ENCODE results near the gene CTXND1.
A peak's percentile ranks its signal among the peaks of the same experiment; 100 is the strongest.
"Not testable (repeated sequence)": the region's sequence is repeated elsewhere in the genome, so short reads cannot be mapped to it uniquely, and the experiment has no call there.

Gene CTXND1

DNA sequence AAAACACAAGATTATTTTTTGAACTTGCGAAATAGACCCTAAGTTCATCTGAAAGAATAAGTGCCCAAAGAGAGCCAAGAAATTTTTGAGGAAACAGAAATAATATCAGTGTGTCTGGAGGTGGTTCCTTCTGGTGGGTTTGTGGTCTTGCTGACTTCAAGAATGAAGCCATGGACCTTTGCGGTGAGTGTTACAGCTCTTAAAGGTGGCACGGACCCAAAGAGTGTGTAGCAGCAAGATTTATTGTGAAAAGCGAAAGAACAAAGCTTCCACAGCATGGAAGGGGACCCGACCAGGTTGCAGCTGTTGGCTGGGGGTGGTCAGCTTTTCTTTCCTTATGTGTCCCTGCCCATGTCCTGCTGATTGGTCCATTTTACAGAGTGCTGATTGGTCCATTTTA, 38.9 kb upstream of the CTXND1 start:
- H3K4me1 ChIP-seq (ENCODE audit: control insufficient read depth, insufficient read depth, low read depth, low read length); H3K18ac ChIP-seq (ENCODE audit: low read depth in 1 of 2, low read length in 2 of 2); H2AFZ ChIP-seq (ENCODE audit: low read depth, low read length); H2BK5ac ChIP-seq (ENCODE audit: low read depth, low read length, poor library complexity, severe bottlenecking); H3K4me2 ChIP-seq (ENCODE audit: low read length, poor library complexity, severe bottlenecking); H3K4me3 ChIP-seq (ENCODE audit: insufficient read depth in 1 of 2, low read depth in 1 of 2, low read length in 2 of 2); H4K8ac ChIP-seq (ENCODE audit: low read length); H2BK12ac ChIP-seq (ENCODE audit: low read length in 2 of 2); H3K4ac ChIP-seq (ENCODE audit: low read depth in 1 of 2, low read length in 2 of 2); H2BK15ac ChIP-seq (ENCODE audit: low read depth, poor library complexity, severe bottlenecking); H3K14ac ChIP-seq (ENCODE audit: low read length in 2 of 2); H3K9me3 ChIP-seq (ENCODE audit: control insufficient read depth, low read length); DNase-seq; H2AK5ac ChIP-seq (ENCODE audit: low read length, severe bottlenecking); H3K23ac ChIP-seq (ENCODE audit: low read length in 2 of 2); H2BK120ac ChIP-seq (ENCODE audit: low read depth, low read length); H4K91ac ChIP-seq (ENCODE audit: low read length); H3K9ac ChIP-seq (ENCODE audit: low read length); H3K27ac ChIP-seq (ENCODE audit: low read length, poor library complexity, severe bottlenecking); H3K36me3 ChIP-seq (ENCODE audit: control insufficient read depth in 1 of 2, insufficient read depth in 2 of 2, low read depth in 1 of 2, low read length in 2 of 2); H3K79me1 ChIP-seq (replicated peaks; ENCODE audit: low read length, poor library complexity, severe bottlenecking): not testable (repeated sequence)
- H3K27me3 ChIP-seq (ENCODE audit: control insufficient read depth in 1 of 2, insufficient read depth in 1 of 2, low read length in 2 of 2): peaks cover 8 to 57% of the 10 kb centered on the region in 2 experiments
- WGBS: 86% methylated on average over 5 of the region's 5 CpGs

DNA sequence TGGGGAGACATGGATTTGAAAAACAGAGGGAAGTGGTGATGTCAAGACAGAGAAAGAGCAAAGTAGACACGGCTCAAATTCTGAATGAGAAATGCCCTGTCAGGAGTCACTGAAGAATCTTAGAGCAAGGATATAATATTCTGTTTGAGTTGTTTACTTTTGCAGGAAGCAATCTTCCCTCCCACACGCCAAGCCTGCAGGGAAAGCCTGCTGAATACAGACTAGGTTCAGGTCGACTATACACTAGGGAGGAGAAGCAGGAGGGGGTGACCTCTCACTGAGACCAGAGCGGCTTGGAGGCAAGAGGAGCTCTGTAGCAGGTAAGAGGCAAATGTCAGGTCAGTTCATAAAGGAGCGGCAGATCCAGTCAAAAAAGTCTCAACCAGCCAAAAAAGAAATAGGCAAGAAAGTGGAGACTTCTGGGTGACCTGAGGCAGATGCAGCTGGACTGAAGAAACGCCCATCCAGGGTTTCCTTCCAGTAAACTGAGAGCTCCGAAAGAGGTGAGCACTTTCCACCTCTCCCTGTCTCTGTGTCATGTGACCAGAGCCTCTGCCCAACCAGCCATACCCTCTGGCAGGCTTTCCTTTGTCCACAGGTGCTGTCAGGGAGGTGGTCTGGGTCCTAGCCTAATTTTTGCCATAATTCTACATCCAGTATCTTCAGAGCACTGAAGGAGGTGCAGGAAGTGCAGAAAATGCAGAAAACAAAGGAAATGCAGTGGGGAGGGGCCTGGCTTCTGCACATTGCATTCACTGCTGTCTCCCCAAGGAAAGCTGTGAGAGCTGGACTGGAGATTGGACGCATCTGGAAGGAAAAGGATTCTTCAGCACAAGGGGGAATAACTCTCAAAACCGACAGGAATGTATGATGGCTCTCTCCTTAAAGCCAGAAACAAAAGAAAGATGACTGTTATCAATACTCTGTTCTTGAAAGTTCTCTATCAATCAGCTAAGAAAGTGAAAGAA, 37.8 kb upstream of the CTXND1 start:
- H3K4me1 ChIP-seq (ENCODE audit: control insufficient read depth, insufficient read depth, low read depth, low read length): no peaks in the 10 kb centered on the region
- H3K79me1 ChIP-seq (replicated peaks; ENCODE audit: low read length, poor library complexity, severe bottlenecking): no peaks in the 10 kb centered on the region
- no peak overlapping the region for H3K4me3 ChIP-seq (ENCODE audit: insufficient read depth in 1 of 2, low read depth in 1 of 2, low read length in 2 of 2)
- no peaks in the 10 kb centered on the region for H3K36me3 ChIP-seq (ENCODE audit: control insufficient read depth in 1 of 2, insufficient read depth in 2 of 2, low read depth in 1 of 2, low read length in 2 of 2)
- H3K27ac ChIP-seq (ENCODE audit: low read length, poor library complexity, severe bottlenecking): no peak overlapping the region
- DNase-seq: no peak
- WGBS: 41% methylated on average over 8 of the region's 9 CpGs
- no peak overlapping the region for H2BK15ac ChIP-seq (ENCODE audit: low read depth, poor library complexity, severe bottlenecking)
- H4K8ac ChIP-seq (ENCODE audit: low read length): no peak overlapping the region
- no peak overlapping the region for H2AK5ac ChIP-seq (ENCODE audit: low read length, severe bottlenecking)
- no peak overlapping the region for H4K91ac ChIP-seq (ENCODE audit: low read length)
- no peak overlapping the region for H2BK5ac ChIP-seq (ENCODE audit: low read depth, low read length, poor library complexity, severe bottlenecking)
- H3K9me3 ChIP-seq (ENCODE audit: control insufficient read depth, low read length): no peaks in the 10 kb centered on the region
- H3K18ac ChIP-seq (ENCODE audit: low read depth in 1 of 2, low read length in 2 of 2): no peak overlapping the region
- H2AFZ ChIP-seq (ENCODE audit: low read depth, low read length): no peak overlapping the region
- no peak overlapping the region for H2BK120ac ChIP-seq (ENCODE audit: low read depth, low read length)
- H3K27me3 ChIP-seq (ENCODE audit: control insufficient read depth in 1 of 2, insufficient read depth in 1 of 2, low read length in 2 of 2): peaks cover 8 to 55% of the 10 kb centered on the region in 2 experiments
- no peak overlapping the region for H3K14ac ChIP-seq (ENCODE audit: low read length in 2 of 2)
- H3K4me2 ChIP-seq (ENCODE audit: low read length, poor library complexity, severe bottlenecking): no peak overlapping the region
- no peak overlapping the region for H3K23ac ChIP-seq (ENCODE audit: low read length in 2 of 2)
- H3K9ac ChIP-seq (ENCODE audit: low read length): no peak overlapping the region
- no peak overlapping the region for H3K4ac ChIP-seq (ENCODE audit: low read depth in 1 of 2, low read length in 2 of 2)
- H2BK12ac ChIP-seq (ENCODE audit: low read length in 2 of 2): no peak overlapping the region

DNA sequence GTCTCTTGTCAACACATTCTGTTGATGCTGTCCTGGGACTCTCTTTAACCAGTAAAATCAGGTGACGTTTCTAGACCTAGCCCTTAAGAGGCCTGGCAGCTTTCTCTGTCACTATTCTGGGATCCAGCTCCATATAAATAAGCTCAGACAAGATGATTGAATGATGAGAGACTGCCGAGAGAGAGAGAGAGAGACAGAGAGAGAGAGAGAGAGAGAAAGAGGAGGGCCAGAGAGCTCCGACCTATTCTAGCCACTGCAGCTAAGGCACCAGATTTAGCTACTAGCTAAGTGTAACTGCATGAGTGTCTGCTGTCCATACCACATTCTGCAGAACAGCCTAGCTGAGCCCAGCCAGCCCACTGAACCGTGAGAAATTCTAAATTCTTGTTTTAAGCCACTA, 36.1 kb upstream of the CTXND1 start:
- H4K8ac ChIP-seq (ENCODE audit: low read length): no peak overlapping the region
- no peak overlapping the region for H3K27ac ChIP-seq (ENCODE audit: low read length, poor library complexity, severe bottlenecking)
- H3K9ac ChIP-seq (ENCODE audit: low read length): no peak overlapping the region
- no peak overlapping the region for H3K4me2 ChIP-seq (ENCODE audit: low read length, poor library complexity, severe bottlenecking)
- H3K4ac ChIP-seq (ENCODE audit: low read depth in 1 of 2, low read length in 2 of 2): no peak overlapping the region
- H3K9me3 ChIP-seq (ENCODE audit: control insufficient read depth, low read length): no peaks in the 10 kb centered on the region
- no peak overlapping the region for H3K18ac ChIP-seq (ENCODE audit: low read depth in 1 of 2, low read length in 2 of 2)
- H4K91ac ChIP-seq (ENCODE audit: low read length): no peak overlapping the region
- no peak overlapping the region for H3K14ac ChIP-seq (ENCODE audit: low read length in 2 of 2)
- H2BK15ac ChIP-seq (ENCODE audit: low read depth, poor library complexity, severe bottlenecking): no peak overlapping the region
- 64% methylated on average over 2 of the region's 4 CpGs for WGBS
- no peak overlapping the region for H3K4me3 ChIP-seq (ENCODE audit: insufficient read depth in 1 of 2, low read depth in 1 of 2, low read length in 2 of 2)
- H2AK5ac ChIP-seq (ENCODE audit: low read length, severe bottlenecking): no peak overlapping the region
- no peaks in the 10 kb centered on the region for H3K4me1 ChIP-seq (ENCODE audit: control insufficient read depth, insufficient read depth, low read depth, low read length)
- peaks cover 10 to 52% of the 10 kb centered on the region in 2 experiments for H3K27me3 ChIP-seq (ENCODE audit: control insufficient read depth in 1 of 2, insufficient read depth in 1 of 2, low read length in 2 of 2)
- no peak overlapping the region for H3K23ac ChIP-seq (ENCODE audit: low read length in 2 of 2)
- H2AFZ ChIP-seq (ENCODE audit: low read depth, low read length): no peak overlapping the region
- no peak for DNase-seq
- H2BK5ac ChIP-seq (ENCODE audit: low read depth, low read length, poor library complexity, severe bottlenecking): no peak overlapping the region
- H2BK120ac ChIP-seq (ENCODE audit: low read depth, low read length): no peak overlapping the region
- H3K36me3 ChIP-seq (ENCODE audit: control insufficient read depth in 1 of 2, insufficient read depth in 2 of 2, low read depth in 1 of 2, low read length in 2 of 2): no peaks in the 10 kb centered on the region
- H3K79me1 ChIP-seq (replicated peaks; ENCODE audit: low read length, poor library complexity, severe bottlenecking): no peaks in the 10 kb centered on the region
- no peak overlapping the region for H2BK12ac ChIP-seq (ENCODE audit: low read length in 2 of 2)

DNA sequence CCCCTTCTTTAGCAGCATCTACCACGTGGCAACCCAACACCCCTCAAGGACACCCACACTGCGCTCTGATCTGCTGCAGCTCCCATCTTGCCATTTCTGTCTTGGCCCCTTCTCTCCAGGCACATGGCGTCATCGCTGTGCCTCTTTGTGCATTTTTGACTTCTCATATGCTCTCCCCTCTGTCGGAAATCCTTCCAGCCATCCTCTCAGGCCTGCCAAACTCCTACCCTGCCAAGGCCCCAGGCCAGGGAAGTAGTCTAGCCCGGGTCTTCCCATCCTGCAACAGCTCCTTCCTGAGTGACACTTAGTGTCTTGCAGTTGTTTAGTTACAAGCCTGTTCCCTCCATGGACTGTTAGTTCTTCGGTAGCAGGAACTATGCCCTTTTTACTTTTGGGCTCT, 34.0 kb upstream of the CTXND1 start:
- H3K4me3 ChIP-seq (ENCODE audit: insufficient read depth in 1 of 2, low read depth in 1 of 2, low read length in 2 of 2): no peak overlapping the region
- 81% methylated on average over 7 of the region's 7 CpGs for WGBS
- H3K9ac ChIP-seq (ENCODE audit: low read length): no peak overlapping the region

More for the DNA sequence above, 34.0 kb upstream of the CTXND1 start:
- Histone ChIP-seq H4K8ac (ENCODE audit: low read length) (no peak overlapping the region), H2BK120ac (ENCODE audit: low read depth, low read length) (no peak overlapping the region), H2BK5ac (ENCODE audit: low read depth, low read length, poor library complexity, severe bottlenecking) (no peak overlapping the region), H3K36me3 (ENCODE audit: control insufficient read depth in 1 of 2, insufficient read depth in 2 of 2, low read depth in 1 of 2, low read length in 2 of 2) (no peaks in the 10 kb centered on the region), H2AFZ (ENCODE audit: low read depth, low read length) (no peak overlapping the region), H3K4ac (ENCODE audit: low read depth in 1 of 2, low read length in 2 of 2) (no peak overlapping the region), H2BK15ac (ENCODE audit: low read depth, poor library complexity, severe bottlenecking) (no peak overlapping the region), H3K4me1 (ENCODE audit: control insufficient read depth, insufficient read depth, low read depth, low read length) (no peaks in the 10 kb centered on the region), H3K23ac (ENCODE audit: low read length in 2 of 2) (no peak overlapping the region), H2AK5ac (ENCODE audit: low read length, severe bottlenecking) (no peak overlapping the region), H3K18ac (ENCODE audit: low read depth in 1 of 2, low read length in 2 of 2) (no peak overlapping the region), H3K9me3 (ENCODE audit: control insufficient read depth, low read length) (no peaks in the 10 kb centered on the region), H3K27ac (ENCODE audit: low read length, poor library complexity, severe bottlenecking) (no peak overlapping the region), H3K4me2 (ENCODE audit: low read length, poor library complexity, severe bottlenecking) (no peak overlapping the region), H3K14ac (ENCODE audit: low read length in 2 of 2) (peak overlapping the region in 1 of 2 experiments; percentile 22), H3K79me1 (replicated peaks; ENCODE audit: low read length, poor library complexity, severe bottlenecking) (no peaks in the 10 kb centered on the region), H2BK12ac (ENCODE audit: low read length in 2 of 2) (no peak overlapping the region), H4K91ac (ENCODE audit: low read length) (no peak overlapping the region), H3K27me3 (ENCODE audit: control insufficient read depth in 1 of 2, insufficient read depth in 1 of 2, low read length in 2 of 2) (peaks cover 14 to 46% of the 10 kb centered on the region in 2 experiments)
- DNase-seq: no peak

Measured in mesenchymal stem cell (in vitro differentiated cells and primary cell).